ENCODE measurements around the gene RDH12. TPM values are rescaled to one million over a fixed set of nuclear protein-coding genes. Genes with fewer than 3 reads are reported as not detected.
"Not testable (repeated sequence)": the region's sequence is repeated elsewhere in the genome, so short reads cannot be mapped to it uniquely, and the experiment has no call there.

Gene RDH12
- total RNA-seq, 1 donor from 2014 or later = 21.7 TPM

GRCh38 chr14:67705211-67705610 lies 3.5 kb downstream of the RDH12 start:
- DNase-seq = no peak

- not testable (repeated sequence) for DNase-seq
Observed at GRCh38 chr14:67709346-67709745, 7.7 kb downstream of the RDH12 start.

- DNase-seq = not testable (repeated sequence)
Observed at GRCh38 chr14:67709796-67710195, 8.1 kb downstream of the RDH12 start.

GRCh38 chr14:67710209-67710608 lies 8.5 kb downstream of the RDH12 start:
- no peak for DNase-seq

DNA sequence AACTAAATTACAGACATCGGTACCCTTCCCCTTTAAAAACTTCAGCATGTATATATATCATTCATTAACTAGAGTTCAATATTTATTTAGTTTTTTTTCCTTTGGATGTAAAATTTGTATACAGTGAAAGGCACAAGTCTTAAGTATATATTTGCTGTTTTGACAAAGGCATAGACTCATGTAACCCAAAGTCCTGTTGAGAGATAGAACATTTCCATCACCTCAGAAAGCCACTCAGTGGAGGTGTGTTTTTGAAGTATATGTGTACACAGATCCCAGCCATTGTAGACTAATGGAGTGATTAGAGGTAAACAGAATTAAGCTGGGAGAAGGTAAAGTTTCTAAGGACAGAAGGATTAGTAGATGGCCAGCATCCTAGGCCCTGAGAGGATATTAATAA lies 15.4 kb downstream of the RDH12 start:
- no peak for DNase-seq

DNA sequence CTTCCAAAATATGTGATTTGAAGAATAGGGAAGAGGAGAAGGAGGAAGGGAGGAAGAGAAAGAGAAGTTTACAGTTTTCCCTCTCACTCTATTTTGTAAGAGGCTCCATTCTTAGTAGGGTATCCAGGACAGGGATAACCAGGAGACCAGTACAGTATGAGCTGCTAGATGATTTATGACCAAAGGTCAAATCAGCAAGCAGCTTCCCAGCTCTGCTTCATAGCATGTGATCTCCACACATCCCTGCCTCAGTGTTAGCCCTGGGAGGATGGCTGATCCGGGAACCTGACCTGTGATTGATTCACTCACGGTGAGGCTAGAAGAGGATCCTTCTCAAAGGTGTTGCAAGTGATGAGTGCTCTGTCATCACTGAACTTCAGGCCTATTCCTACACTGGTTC lies 16.6 kb downstream of the RDH12 start:
- DNase-seq = no peak

GRCh38 chr14:67719385-67719784 lies 17.7 kb downstream of the RDH12 start:
- not testable (repeated sequence) for DNase-seq

DNA sequence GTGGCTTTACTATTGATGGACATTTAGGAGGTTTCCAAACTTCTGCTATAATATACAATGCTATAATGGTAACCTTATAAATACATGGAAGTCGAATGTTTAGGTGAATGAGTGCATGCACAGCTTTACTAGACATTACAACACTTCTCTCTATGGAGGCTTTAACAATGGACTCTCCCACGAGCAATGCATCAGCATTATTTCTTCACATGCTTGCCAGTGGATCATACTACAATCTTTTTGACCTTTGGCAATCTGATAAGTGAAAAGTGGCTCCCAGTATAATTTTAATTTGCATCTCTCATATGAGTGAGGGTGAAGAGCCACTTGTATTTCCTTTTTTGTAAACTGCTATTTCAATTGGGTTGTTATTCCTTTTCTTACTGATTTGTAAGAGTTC lies 18.2 kb downstream of the RDH12 start:
- DNase-seq = no peak

GRCh38 chr14:67721875-67722274 lies 20.2 kb downstream of the RDH12 start:
- no peak for DNase-seq

- no peak for DNase-seq
Observed at GRCh38 chr14:67722293-67722692, 20.6 kb downstream of the RDH12 start.

DNA sequence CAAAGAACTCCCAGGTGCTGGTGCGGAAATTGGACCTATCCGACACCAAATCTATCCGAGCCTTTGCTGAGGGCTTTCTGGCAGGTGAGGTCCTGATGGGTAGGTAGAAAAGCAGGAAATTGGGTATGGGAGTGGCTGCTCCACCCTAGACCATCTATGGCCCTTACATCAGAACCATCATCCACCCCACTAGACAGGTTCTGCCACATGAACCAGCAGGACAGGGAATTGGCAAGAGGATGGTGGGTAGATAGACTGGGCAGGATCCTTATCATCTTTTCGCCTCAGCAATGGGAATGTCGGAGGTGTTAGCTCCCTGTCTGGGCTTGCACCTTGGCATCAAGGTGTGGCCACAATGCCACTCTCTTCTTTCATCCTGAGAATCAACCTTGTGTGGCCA lies 23.5 kb downstream of the RDH12 start:
- DNase-seq = no peak

- DNase-seq = no peak
Observed at GRCh38 chr14:67727361-67727760, 25.7 kb downstream of the RDH12 start.

- DNase-seq = no peak
Observed at GRCh38 chr14:67728258-67728657, 26.6 kb downstream of the RDH12 start.

GRCh38 chr14:67729072-67729885 lies 27.6 kb downstream of the RDH12 start:
- no peak for DNase-seq

DNA sequence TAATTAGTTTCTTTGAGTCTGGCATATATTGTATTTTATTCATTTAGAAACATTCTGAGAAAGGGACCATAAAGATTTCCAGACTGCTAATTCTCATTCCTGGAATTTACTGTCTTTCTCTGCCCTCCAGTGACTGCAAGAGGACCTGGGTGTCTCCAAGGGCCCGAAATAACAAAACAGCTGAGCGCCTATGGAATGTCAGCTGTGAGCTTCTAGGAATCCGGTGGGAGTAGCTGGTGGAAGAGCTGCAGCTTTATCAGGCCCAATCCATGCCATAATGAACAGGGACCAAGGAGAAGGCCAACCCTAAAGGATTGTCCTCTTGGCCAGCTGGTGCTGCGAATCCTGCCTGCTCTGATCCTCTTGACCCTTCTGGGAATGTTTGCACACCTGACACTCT lies 31.9 kb downstream of the RDH12 start:
- DNase-seq = no peak

GRCh38 chr14:67734675-67735074 lies 33.0 kb downstream of the RDH12 start:
- DNase-seq = no peak

GRCh38 chr14:67735336-67736147 lies 33.9 kb downstream of the RDH12 start:
- DNase-seq = no peak

DNA sequence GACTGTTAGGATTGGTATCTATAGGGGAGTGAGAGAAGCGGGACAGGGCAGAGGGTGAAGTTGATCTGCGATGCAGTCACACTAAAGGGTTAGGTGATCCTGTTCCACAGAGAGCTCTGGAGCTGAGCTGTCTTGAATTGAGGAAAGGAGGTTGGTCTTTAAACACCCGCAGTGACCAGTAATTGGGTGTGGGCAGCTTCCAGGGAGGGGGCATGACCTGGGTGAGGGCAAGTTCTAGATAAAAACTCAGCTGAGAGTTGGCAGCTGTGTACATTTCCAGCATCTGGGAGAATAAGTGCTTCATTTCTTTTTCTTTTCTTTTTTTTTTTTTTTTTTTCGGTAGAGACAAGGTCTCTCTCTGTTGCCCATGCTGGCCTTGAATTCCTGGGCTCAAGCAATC lies 35.1 kb downstream of the RDH12 start:
- DNase-seq = no peak

- DNase-seq = no peak
Observed at GRCh38 chr14:67738740-67739504, 37.2 kb downstream of the RDH12 start.

DNA sequence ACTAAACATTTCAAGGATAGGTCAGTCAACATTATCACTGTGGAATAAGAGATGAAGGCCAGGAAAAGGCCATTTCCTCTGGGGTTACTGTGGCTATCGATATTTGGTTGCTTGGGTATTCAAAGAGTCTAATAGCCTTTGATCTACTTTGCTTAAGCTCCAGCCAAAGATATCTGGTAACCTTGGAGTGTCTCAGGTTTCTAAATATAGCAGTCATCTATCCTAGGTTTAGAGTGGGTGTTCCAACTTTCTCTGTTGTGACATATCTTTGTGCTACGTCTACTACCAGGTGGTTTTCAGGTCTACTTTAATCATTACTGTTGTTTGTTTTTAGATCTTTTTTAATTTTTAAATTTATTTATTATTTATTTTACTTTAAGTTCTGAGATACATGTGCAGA lies 42.4 kb downstream of the RDH12 start:
- DNase-seq = no peak

DNA sequence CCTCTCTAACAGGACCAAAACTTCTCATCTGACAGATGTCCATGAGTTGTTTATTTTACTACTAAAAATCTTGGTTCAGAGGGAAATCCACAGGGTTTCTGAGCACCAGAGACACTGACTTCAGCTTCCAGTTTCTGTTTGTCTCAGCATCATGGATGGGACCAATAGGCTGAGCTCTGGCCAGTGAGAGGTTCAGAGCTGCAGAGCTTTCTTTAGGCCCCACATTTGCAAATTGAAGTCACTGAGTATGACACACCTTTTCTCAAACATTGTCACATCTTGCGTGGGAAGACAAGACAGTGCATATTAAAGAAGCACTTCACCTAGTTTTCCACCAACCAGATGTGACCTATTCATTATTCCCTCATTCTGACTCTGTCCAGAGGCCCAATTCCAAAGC lies 45.2 kb downstream of the RDH12 start:
- no peak for DNase-seq

DNA sequence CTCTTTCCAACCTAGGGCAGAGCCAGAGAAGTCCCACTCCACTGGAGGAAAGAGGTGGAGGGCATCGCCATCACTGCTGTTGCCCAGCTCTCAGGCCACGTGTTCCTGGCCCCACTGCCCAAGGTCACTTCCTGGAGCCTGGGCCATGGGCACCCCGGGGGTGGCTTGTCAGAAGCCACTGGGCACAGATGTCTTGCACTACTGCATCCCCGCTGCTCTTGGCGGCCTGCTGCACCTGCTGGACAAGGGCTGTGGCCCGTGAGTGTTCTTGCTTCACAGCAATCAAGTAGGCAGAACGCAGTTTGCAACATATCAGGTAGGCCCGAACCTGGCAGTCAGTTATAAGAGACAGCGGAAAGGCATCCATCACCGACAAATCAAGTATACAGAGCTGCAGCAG lies 46.6 kb downstream of the RDH12 start:
- no peak for DNase-seq
